CD4-positive, alpha-beta memory T cell (primary cell): ENCODE data around the gene ANG. TPM values are rescaled to one million over a fixed set of nuclear protein-coding genes. Genes with fewer than 3 reads are reported as not detected.

Experiments
- CTCF ChIA-PET: fragments of 350-600 bp; sonication (Branson Sonifier 250); formaldehyde crosslinking; loops from one replicate; lab custom pipeline; 2021; ENCODE audit warnings: inconsistent platforms; ENCODE audit not compliant: partially characterized antibody; lab: Charles Lee
- POLR2A ChIA-PET: fragments of 350-600 bp; sonication (Branson Sonifier 250); formaldehyde crosslinking; loops from one replicate; lab custom pipeline; 2021; ENCODE audit not compliant: partially characterized antibody; lab: Charles Lee
- DNase-seq, 5 donors: peaks; one replicate each; pipeline versions ENCODE4 v3.0.0 to v3.0.0-alpha.2; 2020 to 2022; ENCODE audit warnings: mixed read lengths in 1 of 5
- H3K27ac ChIP-seq: one replicate; pipeline ENCODE4 v1.7.0; 2013; ENCODE audit warnings: low read depth, low read length
- H3K27me3 ChIP-seq: 2 replicates; pipeline ENCODE4 v1.7.0; 2013; ENCODE audit warnings: mild to moderate bottlenecking, low read length, moderate library complexity; ENCODE audit not compliant: insufficient read depth
- H3K36me3 ChIP-seq: 2 replicates; pipeline ENCODE4 v1.7.0; 2013; ENCODE audit warnings: mild to moderate bottlenecking, low read length, moderate library complexity; ENCODE audit not compliant: insufficient read depth
- H3K4me1 ChIP-seq: 2 replicates; pipeline ENCODE4 v1.7.0; 2013; ENCODE audit warnings: mild to moderate bottlenecking, low read length, moderate library complexity; ENCODE audit not compliant: insufficient read depth
- H3K4me3 ChIP-seq, 2 donors: one replicate each; pipeline ENCODE4 v1.7.0; 2013; ENCODE audit warnings: low read length in 2 of 2, mild to moderate bottlenecking in 1 of 2
- H3K9me3 ChIP-seq, 2 donors: one replicate each; pipeline ENCODE4 v1.7.0; 2013; ENCODE audit warnings: low read length in 2 of 2, control low read depth in 1 of 2; ENCODE audit not compliant: control insufficient read depth in 1 of 2
- H3K27ac Mint-ChIP-seq, 7 donors: one replicate each; pipeline ENCODE4 v1.8.0; 2020 to 2021; ENCODE audit warnings: mixed read lengths in 7 of 7, mild to moderate bottlenecking in 6 of 7, inconsistent platforms in 3 of 7, moderate library complexity in 3 of 7
- H3K27me3 Mint-ChIP-seq, 2 donors: one replicate each; pipeline ENCODE4 v1.8.0; 2020 to 2021; ENCODE audit warnings: mixed read lengths in 2 of 2
- H3K36me3 Mint-ChIP-seq, 2 donors: one replicate each; pipeline ENCODE4 v1.8.0; 2020 to 2021; ENCODE audit warnings: mixed read lengths in 2 of 2, inconsistent platforms in 1 of 2, mild to moderate bottlenecking in 1 of 2
- H3K4me1 Mint-ChIP-seq, 4 donors: one replicate each; pipeline ENCODE4 v1.8.0; 2020 to 2021; ENCODE audit warnings: mixed read lengths in 4 of 4, mild to moderate bottlenecking in 1 of 4
- H3K4me3 Mint-ChIP-seq, 8 donors: one replicate each; pipeline ENCODE4 v1.8.0; 2020 to 2021; ENCODE audit warnings: mixed read lengths in 8 of 8, mild to moderate bottlenecking in 7 of 8, moderate library complexity in 6 of 8, inconsistent platforms in 3 of 8
- H3K9me3 Mint-ChIP-seq, 8 donors: one replicate each; pipeline ENCODE4 v1.8.0; 2020 to 2021; ENCODE audit warnings: mixed read lengths in 8 of 8, mild to moderate bottlenecking in 5 of 8, inconsistent platforms in 3 of 8, moderate library complexity in 1 of 8
- intact Hi-C: fragments of 100-400 bp; cut with micrococcal nuclease; formaldehyde crosslinking; loops from one replicate; pipeline ENCODE4 v1.15.1; 2023
- polyA plus RNA-seq, 2 donors: library from polyadenylated mRNA; unstranded; fragments of 300-500 nt; fragmentation: Illumina TruSeq; gene quantifications; one replicate each; pipeline ENCODE4 v1.2.3, GENCODE V29; 2021
- total RNA-seq, 2 experiments: library from RNA; stranded (reverse); gene quantifications; one replicate each; pipeline ENCODE4 v1.2.3, GENCODE V29; 2021

Gene ANG
- total and polyA plus RNA-seq, 4 experiments from 2014 or later: 1.1 to 2.8 (median 1.4) TPM

- ChIA-PET CTCF (interaction anchor here (0.9 to 21.1 kb wide), 14 partner anchors 9 to 354 kb away, joined by 3 to 349 read pairs (median 8); partner anchors contain the start of genes ANG, CCNB1IP1, PARP2 and PNP), POLR2A (interaction anchor here (0.7 to 6.8 kb wide), 28 partner anchors 10 to 422 kb away, joined by 3 to 85 read pairs (median 7); partner anchors contain the start of genes APEX1, CCNB1IP1, PARP2 and PIP4P1)
- DNase-seq: peak; percentile 89 to 93 (median 90)
- Mint-ChIP-seq H3K27ac (no peak overlapping the region), H3K4me3 (no peak overlapping the region), H3K4me1 (peaks cover 9 to 23% (median 16%) of the 10 kb centered on the region in 4 donors), H3K36me3 (no peaks in the 10 kb centered on the region), H3K9me3 (peaks cover 0 to 6% (median 0%) of the 10 kb centered on the region in 8 donors), H3K27me3 (peaks cover 0 to 8% of the 10 kb centered on the region in 2 donors)
- Histone ChIP-seq H3K4me3 (peak overlapping the region; percentile 75 to 88), H3K27ac (peak overlapping the region; percentile 91), H3K27me3 (no peaks in the 10 kb centered on the region), H3K9me3 (no peaks in the 10 kb centered on the region), H3K36me3 (no peaks in the 10 kb centered on the region), H3K4me1 (peaks cover 35% of the 10 kb centered on the region)
- intact Hi-C loops: loop anchor here (1.0 to 5.0 kb wide), 7 partner anchors 18 to 701 kb away; partner anchors contain the start of genes HNRNPC, PIP4P1, SUPT16H and TEP1
These were observed 7.0 kb upstream of the ANG start for GRCh38 chr14:20681348-20682126.

GRCh38 chr14:20682127-20682434 lies 6.5 kb upstream of the ANG start:
- Mint-ChIP-seq H3K9me3 (peaks cover 0 to 6% (median 0%) of the 10 kb centered on the region in 8 donors), H3K4me3 (no peak overlapping the region), H3K27me3 (peaks cover 0 to 8% of the 10 kb centered on the region in 2 donors), H3K27ac (no peak overlapping the region), H3K4me1 (peaks cover 9 to 23% (median 16%) of the 10 kb centered on the region in 4 donors), H3K36me3 (no peaks in the 10 kb centered on the region)
- no peaks in the 10 kb centered on the region for H3K36me3 ChIP-seq
- peak overlapping the region; percentile 91 for H3K27ac ChIP-seq
- ChIA-PET CTCF (interaction anchor here (0.9 to 21.1 kb wide), 13 partner anchors 9 to 355 kb away, joined by 3 to 349 read pairs (median 11); partner anchors contain the start of genes ANG, CCNB1IP1, PARP2 and PNP), POLR2A (interaction anchor here (0.7 to 6.8 kb wide), 26 partner anchors 9 to 422 kb away, joined by 3 to 85 read pairs (median 8); partner anchors contain the start of genes APEX1, CCNB1IP1, PARP2 and PIP4P1)
- H3K27me3 ChIP-seq: no peaks in the 10 kb centered on the region
- no peaks in the 10 kb centered on the region for H3K9me3 ChIP-seq
- H3K4me3 ChIP-seq: peak overlapping the region; percentile 75 to 88
- H3K4me1 ChIP-seq: peaks cover 35% of the 10 kb centered on the region
- DNase-seq: no peak
- intact Hi-C loops: loop anchor here (1.0 to 5.0 kb wide), 6 partner anchors 221 to 700 kb away; partner anchors contain the start of genes HNRNPC, PIP4P1, SUPT16H and TEP1

- H3K4me1 ChIP-seq: peaks cover 35% of the 10 kb centered on the region
These were observed 6.0 kb upstream of the ANG start for GRCh38 chr14:20682435-20683124.

GRCh38 chr14:20683125-20683890 lies 5.3 kb upstream of the ANG start:
- intact Hi-C loops: loop anchor here (1.0 to 5.0 kb wide), 9 partner anchors 50 to 699 kb away; partner anchors contain the start of genes APEX1, HNRNPC, PARP2 and PIP4P1
- no peak overlapping the region for H3K27ac Mint-ChIP-seq
- H3K4me1 ChIP-seq: peaks cover 35% of the 10 kb centered on the region
- CTCF ChIA-PET: interaction anchor here (1.1 to 21.1 kb wide), 14 partner anchors 7 to 356 kb away, joined by 3 to 349 read pairs (median 8); partner anchors contain the start of genes ANG, CCNB1IP1, PARP2 and PIP4P1
- no peaks in the 10 kb centered on the region for H3K36me3 ChIP-seq
- H3K4me3 Mint-ChIP-seq: no peak overlapping the region
- peak overlapping the region; percentile 91 for H3K27ac ChIP-seq
- H3K27me3 ChIP-seq: no peaks in the 10 kb centered on the region
- H3K36me3 Mint-ChIP-seq: no peaks in the 10 kb centered on the region
- peaks cover 0 to 8% of the 10 kb centered on the region in 2 donors for H3K27me3 Mint-ChIP-seq
- POLR2A ChIA-PET: interaction anchor here (0.7 to 6.8 kb wide), 27 partner anchors 8 to 754 kb away, joined by 3 to 85 read pairs (median 7); partner anchors contain the start of genes APEX1, CCNB1IP1, OSGEP and PARP2
- peaks cover 9 to 23% (median 16%) of the 10 kb centered on the region in 4 donors for H3K4me1 Mint-ChIP-seq
- H3K9me3 ChIP-seq: no peaks in the 10 kb centered on the region
- peak; percentile 79 to 83 (median 81) for DNase-seq
- H3K4me3 ChIP-seq: peak overlapping the region; percentile 75 to 88
- H3K9me3 Mint-ChIP-seq: peaks cover 0 to 6% (median 0%) of the 10 kb centered on the region in 8 donors

More at GRCh38 chr14:20682435-20683124, 6.0 kb upstream of the ANG start:
- H3K4me3 ChIP-seq: peak overlapping the region; percentile 75 to 88
- ChIA-PET CTCF (interaction anchor here (1.1 to 21.1 kb wide), 17 partner anchors 8 to 355 kb away, joined by 3 to 349 read pairs (median 11); partner anchors contain the start of genes ANG, CCNB1IP1, PARP2 and PIP4P1), POLR2A (interaction anchor here (0.7 to 6.8 kb wide), 34 partner anchors 9 to 755 kb away, joined by 3 to 85 read pairs (median 6); partner anchors contain the start of genes APEX1, CCNB1IP1, OSGEP and PARP2)
- H3K9me3 ChIP-seq: no peaks in the 10 kb centered on the region
- H3K27me3 Mint-ChIP-seq: peaks cover 0 to 8% of the 10 kb centered on the region in 2 donors
- no peaks in the 10 kb centered on the region for H3K36me3 Mint-ChIP-seq
- H3K36me3 ChIP-seq: no peaks in the 10 kb centered on the region
- H3K27me3 ChIP-seq: no peaks in the 10 kb centered on the region
- H3K27ac Mint-ChIP-seq: no peak overlapping the region
- DNase-seq: peak; percentile 80 to 85 (median 82)
- peaks cover 0 to 6% (median 0%) of the 10 kb centered on the region in 8 donors for H3K9me3 Mint-ChIP-seq
- peak overlapping the region; percentile 91 for H3K27ac ChIP-seq
- H3K4me3 Mint-ChIP-seq: no peak overlapping the region
- H3K4me1 Mint-ChIP-seq: peaks cover 9 to 23% (median 16%) of the 10 kb centered on the region in 4 donors
- intact Hi-C loops: loop anchor here (1.0 to 5.0 kb wide), 10 partner anchors 49 to 700 kb away; partner anchors contain the start of genes APEX1, HNRNPC, PARP2 and PIP4P1

GRCh38 chr14:20683891-20684661 lies 4.5 kb upstream of the ANG start, which contains the start of gene RNASE4:
Gene RNASE4, plus strand, starts transcription at chr14:20684560. Its CDS starts 14,812 bp downstream, at chr14:20699372.
- POLR2A ChIA-PET: interaction anchor here (0.9 to 6.8 kb wide), 27 partner anchors 7 to 753 kb away, joined by 3 to 85 read pairs (median 7); partner anchors contain the start of genes APEX1, CCNB1IP1, OSGEP and PARP2
- Histone ChIP-seq H3K27ac (peak within 1 kb of the TSS; percentile 91), H3K27me3 (no peaks in the 10 kb centered on the region), H3K36me3 (no peaks in the 10 kb centered on the region), H3K9me3 (no peaks in the 10 kb centered on the region), H3K4me1 (peaks cover 35% of the 10 kb centered on the region), H3K4me3 (peak within 1 kb of the TSS; percentile 87 to 88)
- DNase-seq: peak; percentile 84 to 88 (median 86)
- CTCF ChIA-PET: interaction anchor here (0.8 to 21.1 kb wide), 12 partner anchors 13 to 356 kb away, joined by 3 to 349 read pairs (median 6); partner anchors contain the start of genes CCNB1IP1 and PARP2
- Mint-ChIP-seq H3K27me3 (peaks cover 0 to 8% of the 10 kb centered on the region in 2 donors), H3K36me3 (no peaks in the 10 kb centered on the region), H3K27ac (peak within 1 kb of the TSS in 5 of 7 donors; percentile 21 to 92 (median 68)), H3K4me3 (peak within 1 kb of the TSS in 2 of 8 donors; percentile 37 to 47), H3K4me1 (peaks cover 9 to 23% (median 16%) of the 10 kb centered on the region in 4 donors), H3K9me3 (peaks cover 0 to 6% (median 0%) of the 10 kb centered on the region in 8 donors)
- intact Hi-C loops: loop anchor here (1.0 to 5.0 kb wide), 9 partner anchors 51 to 698 kb away; partner anchors contain the start of genes APEX1, HNRNPC, PARP2 and PIP4P1
